HCT116 (cell line): Measurements from ENCODE around the gene RAPGEF3. TPM values are rescaled to one million over a fixed set of nuclear protein-coding genes. Genes with fewer than 3 reads are reported as not detected.

ENCODE experiments used
- ATAC-seq: fragments of 200-7000 bp; cut with Tn5 transposase; 2 replicates; pipeline ENCODE4 v1.9.1; 2020; ENCODE audit warnings: mild to moderate bottlenecking, moderate library complexity
- BruUV-seq: library from RNA; stranded (reverse); fragments of 400-500 nt; replicated peaks from 2 replicates; lab custom pipeline; 2021; lab: Mats Ljungman, UMichigan
- CTCF ChIA-PET: fragments of 300-600 bp; sonication (Branson Sonifier 250); formaldehyde crosslinking; loops from one replicate; lab custom pipeline; 2021; ENCODE audit warnings: antibody characterized with exemption; lab: Charles Lee
- POLR2A ChIA-PET: fragments of 300-600, 350-600 bp; sonication (Branson Sonifier 250); formaldehyde crosslinking; loops from one replicate; lab custom pipeline; 2021; ENCODE audit warnings: antibody characterized with exemption; lab: Charles Lee
- RAD21 ChIA-PET, 2 experiments: fragments of 300-600 bp; sonication (Branson Sonifier 250); formaldehyde crosslinking; loops; one replicate each; lab custom pipeline; 2023; ENCODE audit warnings: low total read pairs in 2 of 2; ENCODE audit not compliant: uncharacterized antibody in 2 of 2, unreplicated experiment in 2 of 2, low non-redundant PET in 1 of 2; lab: Charles Lee
- DNase-seq: peaks from one replicate; pipeline ENCODE4 v3.0.0-alpha.2; 2010; ENCODE audit warnings: low read depth, low spot score
- H2AFZ ChIP-seq: fragments of 200-600 bp; shearing (Covaris generic), sonication (generic); 2 replicates; pipeline ENCODE4 v1.6.1; 2017; ENCODE audit warnings: low read depth, mixed run types, mixed read lengths, antibody characterized with exemption, low read length; ENCODE audit not compliant: poor library complexity, severe bottlenecking
- H3K27ac ChIP-seq: 2 replicates; pipeline ENCODE4 v1.5.1; 2012; ENCODE audit warnings: low read depth, low read length
- H3K27me3 ChIP-seq: fragments of 200-600 bp; sonication (generic); 2 replicates; pipeline ENCODE4 v1.6.1; 2016; ENCODE audit warnings: mixed run types, low read length, mixed read lengths; ENCODE audit not compliant: insufficient read depth
- H3K36me3 ChIP-seq, 2 experiments: fragments of 200-500 bp in 1 of 2; fragments of 200-600 bp in 1 of 2; sonication (Bioruptor generic) in 1 of 2; sonication (generic) in 1 of 2; 2 replicates each; pipeline versions ENCODE4 v1.5.1 to v1.6.1; 2014 to 2016; ENCODE audit warnings: low read length in 2 of 2, inconsistent platforms in 1 of 2, mixed read lengths in 1 of 2, mixed run types in 1 of 2; ENCODE audit not compliant: insufficient read depth in 2 of 2, control insufficient read depth in 1 of 2
- H3K4me1 ChIP-seq, 2 experiments: fragments of 200-600 bp in 1 of 2; sonication (generic) in 1 of 2; 2 replicates each; pipeline versions ENCODE4 v1.5.1 to v1.6.1; 2012 to 2017; ENCODE audit warnings: low read length in 2 of 2, inconsistent platforms in 1 of 2, mild to moderate bottlenecking in 1 of 2, mixed read lengths in 1 of 2, mixed run types in 1 of 2, moderate library complexity in 1 of 2; ENCODE audit not compliant: insufficient read depth in 2 of 2, control insufficient read depth in 1 of 2
- H3K4me2 ChIP-seq: fragments of 200-600 bp; sonication (generic); 2 replicates; pipeline ENCODE4 v1.6.1; 2017; ENCODE audit warnings: mixed run types, low read length, mixed read lengths
- H3K4me3 ChIP-seq, 2 experiments: fragments of 200-600 bp in 1 of 2; sonication (generic) in 1 of 2; replicated peaks in 1 of 2; 2 replicates each; pipeline ENCODE4 v1.5.1; 2011 to 2016; ENCODE audit warnings: low read length in 2 of 2, control low read depth in 1 of 2, low read depth in 1 of 2, mild to moderate bottlenecking in 1 of 2, mixed read lengths in 1 of 2, mixed run types in 1 of 2
- H3K79me2 ChIP-seq: fragments of 200-600 bp; sonication (generic); 2 replicates; pipeline ENCODE4 v1.6.1; 2017; ENCODE audit warnings: mild to moderate bottlenecking, mixed run types, low read length, moderate library complexity, mixed read lengths; ENCODE audit not compliant: insufficient read depth
- H3K9ac ChIP-seq: fragments of 200-600 bp; sonication (generic); 2 replicates; pipeline ENCODE4 v1.6.1; 2016; ENCODE audit warnings: low read length, mixed read lengths
- H3K9me2 ChIP-seq: fragments of 200-600 bp; sonication (generic), shearing (Covaris generic); 2 replicates; pipeline ENCODE4 v1.6.1; 2017; ENCODE audit warnings: mixed run types, mild to moderate bottlenecking, moderate library complexity; ENCODE audit not compliant: insufficient read depth
- H3K9me3 ChIP-seq, 2 experiments: fragments of 200-500 bp in 1 of 2; fragments of 200-600 bp in 1 of 2; sonication (Bioruptor generic) in 1 of 2; sonication (generic) in 1 of 2; 2 replicates each; pipeline ENCODE4 v1.6.1; 2014 to 2017; ENCODE audit warnings: low read length in 2 of 2, mixed read lengths in 2 of 2, inconsistent platforms in 1 of 2, low read depth in 1 of 2, mild to moderate bottlenecking in 1 of 2, mixed run types in 1 of 2, moderate library complexity in 1 of 2; ENCODE audit not compliant: control insufficient read depth in 1 of 2, insufficient read depth in 1 of 2
- H4K20me1 ChIP-seq: fragments of 200-600 bp; sonication (generic), shearing (Covaris generic); 2 replicates; pipeline ENCODE4 v1.6.1; 2017; ENCODE audit warnings: mixed run types, mild to moderate bottlenecking, moderate library complexity; ENCODE audit not compliant: insufficient read depth
- CBX3 ChIP-seq: IDR thresholded peaks from 2 replicates; pipeline ENCODE4 v1.6.1; 2012; ENCODE audit warnings: low read depth
- EGR1 ChIP-seq: IDR thresholded peaks from 2 replicates; pipeline ENCODE4 v1.6.1; 2012; ENCODE audit warnings: low read depth
- MAX ChIP-seq: IDR thresholded peaks from 2 replicates; pipeline ENCODE4 v1.6.1; 2012
- SRF ChIP-seq: IDR thresholded peaks from 2 replicates; pipeline ENCODE4 v1.6.1; 2012; ENCODE audit warnings: low read depth
- YY1 ChIP-seq: IDR thresholded peaks from 2 replicates; pipeline ENCODE4 v1.6.1; 2011; ENCODE audit warnings: low read length, low read depth, moderate library complexity, mild to moderate bottlenecking; ENCODE audit not compliant: insufficient replicate concordance; ENCODE audit errors: extremely low read depth
- ZBTB33 ChIP-seq: IDR thresholded peaks from 2 replicates; pipeline ENCODE4 v1.6.1; 2011; ENCODE audit warnings: mild to moderate bottlenecking, low read length, moderate library complexity; ENCODE audit not compliant: insufficient replicate concordance; ENCODE audit errors: extremely low read depth
- intact Hi-C: fragments of 100-400 bp; cut with micrococcal nuclease; formaldehyde crosslinking; loops from 2 replicates; pipeline ENCODE4 v1.10.0; 2022
- total RNA-seq: library from RNA; stranded (reverse); gene quantifications from one replicate; pipeline ENCODE4 v1.2.1, GENCODE V29; 2021; ENCODE audit not compliant: unreplicated experiment

Gene RAPGEF3
- total RNA-seq, 1 experiment from 2014 or later = 1.8 TPM

- no peak for TF ChIP-seq EGR1
These were observed 6.1 kb downstream of the RAPGEF3 start (continued) for GRCh38 chr12:47752552-47752951.

- Histone ChIP-seq H2AFZ (no peak overlapping the region), H3K4me1 (peaks cover 32 to 42% of the 10 kb centered on the region in 2 experiments)
These were observed 6.6 kb downstream of the RAPGEF3 start for GRCh38 chr12:47752121-47752520.

More at GRCh38 chr12:47752121-47752520, 6.6 kb downstream of the RAPGEF3 start:
- no peak for DNase-seq
- POLR2A ChIA-PET = no interaction called here
- no peak for TF ChIP-seq SRF
- TF ChIP-seq MAX = no peak
- no peak for TF ChIP-seq ZBTB33
- TF ChIP-seq YY1 = no peak
- no peak for TF ChIP-seq CBX3
- TF ChIP-seq, all 23 proteins: peak for 0
- Histone ChIP-seq H3K9me3 (no peaks in the 10 kb centered on the region), H3K27ac (no peak overlapping the region), H4K20me1 (no peaks in the 10 kb centered on the region), H3K9ac (0 out of 2 replicates have a peak overlapping the region, but pooled peaks have one; percentile 40), H3K4me2 (peak overlapping the region; percentile 85), H3K9me2 (no peaks in the 10 kb centered on the region), H3K4me3 (no peak overlapping the region), H3K79me2 (no peaks in the 10 kb centered on the region), H3K36me3 (no peaks in the 10 kb centered on the region), H3K27me3 (no peaks in the 10 kb centered on the region)
- no peak for ATAC-seq
- ChIA-PET RAD21 (no interaction called here), CTCF (interaction anchor here (3.5 to 9.1 kb wide), 2 partner anchors 9 to 14 kb away, joined by 25 to 75 read pairs; no protein-coding TSS in a partner anchor)
- intact Hi-C loops = no loop called here
- no TSS peak for BruUV-seq
